ENCODE results near the gene UBASH3A. TPM values are rescaled to one million over a fixed set of nuclear protein-coding genes. Genes with fewer than 3 reads are reported as not detected.

UBASH3A gene
- total RNA-seq, 1 donor from 2014 or later, result 6.4 TPM

- H3K9me3 ChIP-seq, result no peaks in the 10 kb centered on the region
- H3K36me3 ChIP-seq, result no peaks in the 10 kb centered on the region
- peak in 1 of 2 donors; percentile 96 for DNase-seq (ENCODE audit: extremely low spot score in 2 of 2)
- no peak overlapping the region for H3K27ac ChIP-seq
- no peak overlapping the region for H3K4me3 ChIP-seq
- H3K27me3 ChIP-seq, result no peaks in the 10 kb centered on the region
- H3K4me1 ChIP-seq, result peaks cover 18% of the 10 kb centered on the region
- intact Hi-C loops (cut with DNase I), result no loop called here
- TF ChIP-seq, protein P1, sequence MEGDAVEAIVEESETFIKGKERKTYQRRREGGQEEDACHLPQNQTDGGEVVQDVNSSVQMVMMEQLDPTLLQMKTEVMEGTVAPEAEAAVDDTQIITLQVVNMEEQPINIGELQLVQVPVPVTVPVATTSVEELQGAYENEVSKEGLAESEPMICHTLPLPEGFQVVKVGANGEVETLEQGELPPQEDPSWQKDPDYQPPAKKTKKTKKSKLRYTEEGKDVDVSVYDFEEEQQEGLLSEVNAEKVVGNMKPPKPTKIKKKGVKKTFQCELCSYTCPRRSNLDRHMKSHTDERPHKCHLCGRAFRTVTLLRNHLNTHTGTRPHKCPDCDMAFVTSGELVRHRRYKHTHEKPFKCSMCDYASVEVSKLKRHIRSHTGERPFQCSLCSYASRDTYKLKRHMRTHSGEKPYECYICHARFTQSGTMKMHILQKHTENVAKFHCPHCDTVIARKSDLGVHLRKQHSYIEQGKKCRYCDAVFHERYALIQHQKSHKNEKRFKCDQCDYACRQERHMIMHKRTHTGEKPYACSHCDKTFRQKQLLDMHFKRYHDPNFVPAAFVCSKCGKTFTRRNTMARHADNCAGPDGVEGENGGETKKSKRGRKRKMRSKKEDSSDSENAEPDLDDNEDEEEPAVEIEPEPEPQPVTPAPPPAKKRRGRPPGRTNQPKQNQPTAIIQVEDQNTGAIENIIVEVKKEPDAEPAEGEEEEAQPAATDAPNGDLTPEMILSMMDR (IDR thresholded peaks at IDR 0.05), result no peak
- peak; percentile 20 to 58 for TF ChIP-seq POLR2AphosphoS5 (IDR thresholded peaks at IDR 0.05; ENCODE audit: insufficient read depth in 1 of 2, low read depth in 1 of 2)
Observed at GRCh38 chr21:42474043-42474831, 70.5 kb downstream of the UBASH3A start.

- H3K4me1 ChIP-seq, result peaks cover 12% of the 10 kb centered on the region
- no peaks in the 10 kb centered on the region for H3K36me3 ChIP-seq
- intact Hi-C loops (cut with DNase I), result no loop called here
- H3K4me3 ChIP-seq, result no peak overlapping the region
- TF ChIP-seq POLR2A (IDR thresholded peaks at IDR 0.05), result no peak
- TF ChIP-seq, protein P1 (IDR thresholded peaks at IDR 0.05), result no peak
- no peak for TF ChIP-seq POLR2AphosphoS5 (IDR thresholded peaks at IDR 0.05; ENCODE audit: insufficient read depth in 1 of 2, low read depth in 1 of 2)
- no peaks in the 10 kb centered on the region for H3K27me3 ChIP-seq
- no peaks in the 10 kb centered on the region for H3K9me3 ChIP-seq
- no peak overlapping the region for H3K27ac ChIP-seq
- DNase-seq (ENCODE audit: extremely low spot score in 2 of 2), result peak in 1 of 2 donors; percentile 37
Observed at GRCh38 chr21:42475036-42475435, 71.3 kb downstream of the UBASH3A start.

- Histone ChIP-seq H3K4me1 (peaks cover 12% of the 10 kb centered on the region), H3K36me3 (no peaks in the 10 kb centered on the region), H3K4me3 (no peak overlapping the region), H3K27ac (no peak overlapping the region), H3K27me3 (no peaks in the 10 kb centered on the region), H3K9me3 (no peaks in the 10 kb centered on the region)
- DNase-seq (ENCODE audit: extremely low spot score in 2 of 2), result no peak
- TF ChIP-seq POLR2AphosphoS5 (IDR thresholded peaks at IDR 0.05; ENCODE audit: insufficient read depth in 1 of 2, low read depth in 1 of 2) (no peak), POLR2A (IDR thresholded peaks at IDR 0.05) (no peak)
- TF ChIP-seq, protein P1 (IDR thresholded peaks at IDR 0.05), result no peak
- intact Hi-C loops (cut with DNase I), result no loop called here
Observed at GRCh38 chr21:42475526-42476387, 72.1 kb downstream of the UBASH3A start.

- DNase-seq (ENCODE audit: extremely low spot score in 2 of 2), result no peak
- TF ChIP-seq POLR2AphosphoS5 (IDR thresholded peaks at IDR 0.05; ENCODE audit: insufficient read depth in 1 of 2, low read depth in 1 of 2) (no peak), POLR2A (IDR thresholded peaks at IDR 0.05) (no peak)
- TF ChIP-seq, protein P1 (IDR thresholded peaks at IDR 0.05), result no peak
Observed at GRCh38 chr21:42476388-42477331, 73.0 kb downstream of the UBASH3A start.

More at GRCh38 chr21:42476388-42477331, 73.0 kb downstream of the UBASH3A start:
- Histone ChIP-seq H3K27ac (no peak overlapping the region), H3K4me1 (peaks cover 12% of the 10 kb centered on the region), H3K27me3 (no peaks in the 10 kb centered on the region), H3K4me3 (no peak overlapping the region), H3K36me3 (no peaks in the 10 kb centered on the region), H3K9me3 (no peaks in the 10 kb centered on the region)
- intact Hi-C loops (cut with DNase I), result no loop called here
